Colonic mucosa (tissue), 4 donors: ENCODE measurements around the gene SLC23A3. TPM values are rescaled to one million over a fixed set of nuclear protein-coding genes. Genes with fewer than 3 reads are reported as not detected.
"Not testable (repeated sequence)": the region's sequence is repeated elsewhere in the genome, so short reads cannot be mapped to it uniquely, and the experiment has no call there.

ENCODE experiments used
- DNase-seq: peaks from one replicate; pipeline ENCODE4 v3.0.0-alpha.2; 2020
- H3K27ac ChIP-seq: fragments of 200-600 bp; one replicate; pipeline ENCODE4 v1.8.0; 2021
- H3K27me3 ChIP-seq: fragments of 200-600 bp; one replicate; pipeline ENCODE4 v1.8.0; 2021
- H3K36me3 ChIP-seq: fragments of 200-600 bp; one replicate; pipeline ENCODE4 v1.8.0; 2021
- H3K4me1 ChIP-seq: fragments of 200-600 bp; one replicate; pipeline ENCODE4 v1.8.0; 2021; ENCODE audit warnings: mild to moderate bottlenecking
- H3K4me3 ChIP-seq: fragments of 200-600 bp; one replicate; pipeline ENCODE4 v1.8.0; 2021
- H3K9ac ChIP-seq, 2 donors: one replicate each; pipeline ENCODE4 v1.7.0; 2013; ENCODE audit warnings: control low read depth in 2 of 2, low read depth in 2 of 2, low read length in 2 of 2
- H3K9me3 ChIP-seq: fragments of 200-600 bp; one replicate; pipeline ENCODE4 v1.8.0; 2021
- CTCF ChIP-seq: fragments of 200-600 bp; IDR thresholded peaks from one replicate; pipeline ENCODE4 v1.8.0; 2022; ENCODE audit warnings: antibody characterized with exemption, mild to moderate bottlenecking
- intact Hi-C: fragments of 100-400 bp; cut with DNase I; formaldehyde crosslinking; loops from one replicate; pipeline ENCODE4 v1.14.1; 2022
- total RNA-seq, 2 donors: library from RNA; stranded (reverse); fragmentation: NEBNext Ultra II Directional in 1 of 2; extraction: Animal tissue kit (Norgen Biotek cat#: 25700) in 1 of 2; gene quantifications; one replicate each; pipeline ENCODE4 v1.2.1, GENCODE V29; 2021
- donor health status: healthy.
- donor health status: DM: no; HTN: no; CAD: no.
- donor health status: DM: no; HTN: no; CAD: no.

The SLC23A3 gene
- total RNA-seq, 2 donors from 2014 or later = 4.7 to 13.8 TPM

GRCh38 chr2:219207134-219207883, 37.5 kb upstream of the SLC23A3 start:
- Histone ChIP-seq H3K27ac (peak overlapping the region; percentile 92), H3K4me1 (no peaks in the 10 kb centered on the region), H3K9ac (peak overlapping the region; percentile 15 to 83), H3K4me3 (peak overlapping the region; percentile 57), H3K27me3 (no peaks in the 10 kb centered on the region), H3K9me3 (no peaks in the 10 kb centered on the region), H3K36me3 (no peaks in the 10 kb centered on the region)
- intact Hi-C loops = loop anchor here (2.0 kb wide), 1 partner anchor 29 kb away; the partner anchor contains the start of gene RETREG2
- no peak for TF ChIP-seq CTCF
- DNase-seq = no peak

- no peak for TF ChIP-seq CTCF
These were observed 36.7 kb upstream of the SLC23A3 start, which contains the start of gene ZFAND2B for GRCh38 chr2:219206328-219207133. ZFAND2B (plus strand) TSS chr2:219206782; CDS start chr2:219206988, 206 bp downstream.

GRCh38 chr2:219205981-219206327, 36.1 kb upstream of the SLC23A3 start:
- intact Hi-C loops = loop anchor here (2.0 kb wide), 1 partner anchor 27 kb away; the partner anchor contains the start of gene RETREG2
- DNase-seq = no peak
- peak overlapping the region; percentile 86 to 92 for H3K9ac ChIP-seq
- H3K27me3 ChIP-seq = no peaks in the 10 kb centered on the region
- H3K9me3 ChIP-seq = no peaks in the 10 kb centered on the region
- no peaks in the 10 kb centered on the region for H3K4me1 ChIP-seq
- H3K27ac ChIP-seq = peak overlapping the region; percentile 92
- peak overlapping the region; percentile 57 for H3K4me3 ChIP-seq
- no peak for TF ChIP-seq CTCF
- no peaks in the 10 kb centered on the region for H3K36me3 ChIP-seq

More at GRCh38 chr2:219206328-219207133, 36.7 kb upstream of the SLC23A3 start, which contains the start of gene ZFAND2B:
- Histone ChIP-seq H3K27me3 (no peaks in the 10 kb centered on the region), H3K36me3 (no peaks in the 10 kb centered on the region), H3K4me1 (no peaks in the 10 kb centered on the region), H3K9me3 (no peaks in the 10 kb centered on the region), H3K27ac (peak within 1 kb of the TSS; percentile 92), H3K4me3 (peak within 1 kb of the TSS; percentile 57), H3K9ac (peak within 1 kb of the TSS; percentile 86 to 92)
- peak; percentile 97 for DNase-seq
- intact Hi-C loops = loop anchor here (2.0 kb wide), 1 partner anchor 28 kb away; the partner anchor contains the start of gene RETREG2

GRCh38 chr2:219205165-219205538, 35.3 kb upstream of the SLC23A3 start:
- Histone ChIP-seq H3K36me3 (no peaks in the 10 kb centered on the region), H3K4me1 (no peaks in the 10 kb centered on the region), H3K9ac (no peak overlapping the region), H3K27me3 (no peaks in the 10 kb centered on the region), H3K9me3 (no peaks in the 10 kb centered on the region), H3K4me3 (no peak overlapping the region), H3K27ac (no peak overlapping the region)
- intact Hi-C loops = no loop called here
- no peak for TF ChIP-seq CTCF
- no peak for DNase-seq

- Histone ChIP-seq H3K4me1 (no peaks in the 10 kb centered on the region), H3K27ac (no peak overlapping the region), H3K27me3 (no peaks in the 10 kb centered on the region), H3K9me3 (no peaks in the 10 kb centered on the region), H3K4me3 (no peak overlapping the region), H3K36me3 (no peaks in the 10 kb centered on the region), H3K9ac (no peak overlapping the region)
- intact Hi-C loops = no loop called here
- no peak for TF ChIP-seq CTCF
- DNase-seq = no peak
These were observed 34.8 kb upstream of the SLC23A3 start for GRCh38 chr2:219204425-219205164.

- H3K9me3 ChIP-seq, H3K4me3 ChIP-seq, H3K36me3 ChIP-seq, H3K27ac ChIP-seq, H3K4me1 ChIP-seq, DNase-seq, H3K27me3 ChIP-seq, H3K9ac ChIP-seq, intact Hi-C loops: not testable (repeated sequence)
These were observed 31.5 kb upstream of the SLC23A3 start for GRCh38 chr2:219201331-219201730.

- H3K9me3 ChIP-seq, H3K27me3 ChIP-seq, H3K36me3 ChIP-seq, intact Hi-C loops, H3K4me3 ChIP-seq, H3K4me1 ChIP-seq, DNase-seq, H3K27ac ChIP-seq, H3K9ac ChIP-seq: not testable (repeated sequence)
These were observed 30.9 kb upstream of the SLC23A3 start for GRCh38 chr2:219200502-219201326.
